Sigmoid colon (tissue), 3 donors: Measurements from ENCODE around the gene PARVB.

Source experiments
- POLR2A ChIP-seq, 2 donors: fragments of 450-650 bp; IDR thresholded peaks; one replicate each; pipeline ENCODE4 v1.6.1; 2016; ENCODE audit warnings: antibody characterized with exemption in 2 of 2, mild to moderate bottlenecking in 2 of 2, moderate library complexity in 2 of 2
- TF ChIP-seq, protein P1 (sequence below), 4 experiments: fragments of 450-650 bp in 3 of 4; fragments of 200-600 bp in 1 of 4; IDR thresholded peaks; one replicate each; pipeline ENCODE4 v1.5.1; 2016 to 2019; ENCODE audit warnings: antibody characterized with exemption in 4 of 4, mild to moderate bottlenecking in 3 of 4, moderate library complexity in 2 of 4

GRCh38 chr22:44003405-44004103 is 20.5 kb upstream of the PARVB start:
- TF ChIP-seq, protein P1, sequence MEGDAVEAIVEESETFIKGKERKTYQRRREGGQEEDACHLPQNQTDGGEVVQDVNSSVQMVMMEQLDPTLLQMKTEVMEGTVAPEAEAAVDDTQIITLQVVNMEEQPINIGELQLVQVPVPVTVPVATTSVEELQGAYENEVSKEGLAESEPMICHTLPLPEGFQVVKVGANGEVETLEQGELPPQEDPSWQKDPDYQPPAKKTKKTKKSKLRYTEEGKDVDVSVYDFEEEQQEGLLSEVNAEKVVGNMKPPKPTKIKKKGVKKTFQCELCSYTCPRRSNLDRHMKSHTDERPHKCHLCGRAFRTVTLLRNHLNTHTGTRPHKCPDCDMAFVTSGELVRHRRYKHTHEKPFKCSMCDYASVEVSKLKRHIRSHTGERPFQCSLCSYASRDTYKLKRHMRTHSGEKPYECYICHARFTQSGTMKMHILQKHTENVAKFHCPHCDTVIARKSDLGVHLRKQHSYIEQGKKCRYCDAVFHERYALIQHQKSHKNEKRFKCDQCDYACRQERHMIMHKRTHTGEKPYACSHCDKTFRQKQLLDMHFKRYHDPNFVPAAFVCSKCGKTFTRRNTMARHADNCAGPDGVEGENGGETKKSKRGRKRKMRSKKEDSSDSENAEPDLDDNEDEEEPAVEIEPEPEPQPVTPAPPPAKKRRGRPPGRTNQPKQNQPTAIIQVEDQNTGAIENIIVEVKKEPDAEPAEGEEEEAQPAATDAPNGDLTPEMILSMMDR (IDR thresholded peaks at IDR 0.05), result no peak
- no peak for TF ChIP-seq POLR2A (IDR thresholded peaks at IDR 0.05)
